ENCODE results near the gene SDK1.

- TF ChIP-seq MAX (IDR thresholded peaks at IDR 0.05; ENCODE audit: insufficient read depth, insufficient read length) (no peak), POLR2A (IDR thresholded peaks at IDR 0.05; ENCODE audit: low read depth, low read length) (no peak), CTCF (IDR thresholded peaks at IDR 0.05; ENCODE audit: extremely low read depth in 1 of 2, insufficient read depth in 1 of 2, low read depth in 1 of 2, low read length in 2 of 2) (no peak), EZH2 (IDR thresholded peaks at IDR 0.05; ENCODE audit: borderline replicate concordance, low read depth, low read length, severe bottlenecking) (no peak), POLR2AphosphoS5 (IDR thresholded peaks at IDR 0.05; ENCODE audit: insufficient read depth, low read depth, low read length) (no peak), MYC (IDR thresholded peaks at IDR 0.05; ENCODE audit: low read depth, low read length) (no peak)
Measured at GRCh38 chr7:3977391-3977790, 676.3 kb downstream of the SDK1 start.

Data from endothelial cell of umbilical vein (primary cell).